HG03064 (cell line): ENCODE results near the gene GPRC5C.

ENCODE experiments used
- ATAC-seq: cut with Tn5 transposase; IDR thresholded peaks from one replicate; pipeline ENCODE4 v1.9.1; 2021; ENCODE audit warnings: low read depth; ENCODE audit not compliant: unreplicated experiment

GPRC5C gene

GRCh38 chr17:74431568-74432423, at the start of gene GPRC5C:
Gene GPRC5C, plus strand, starts transcription at chr17:74432088. Its CDS starts 7,689 bp downstream, at chr17:74439777.
- ATAC-seq = no peak

- ATAC-seq = no peak
These were observed 48.7 kb upstream of the GPRC5C start for GRCh38 chr17:74383141-74383540.

- ATAC-seq = no peak
These were observed 46.7 kb upstream of the GPRC5C start for GRCh38 chr17:74385201-74385600.

GRCh38 chr17:74386386-74386785, 45.5 kb upstream of the GPRC5C start:
- no peak for ATAC-seq

GRCh38 chr17:74387365-74388218, 44.3 kb upstream of the GPRC5C start:
- no peak for ATAC-seq

- no peak for ATAC-seq
These were observed 42.7 kb upstream of the GPRC5C start for GRCh38 chr17:74389084-74389753.

- no peak for ATAC-seq
These were observed 41.8 kb upstream of the GPRC5C start for GRCh38 chr17:74389937-74390679.

GRCh38 chr17:74390680-74391653, 40.9 kb upstream of the GPRC5C start:
- ATAC-seq = no peak

GRCh38 chr17:74391771-74392170, 40.1 kb upstream of the GPRC5C start:
- no peak for ATAC-seq

- no peak for ATAC-seq
These were observed 39.0 kb upstream of the GPRC5C start for GRCh38 chr17:74392848-74393247.

- ATAC-seq = no peak
These were observed 38.4 kb upstream of the GPRC5C start for GRCh38 chr17:74393346-74393942.

GRCh38 chr17:74394275-74394950, 37.5 kb upstream of the GPRC5C start:
- ATAC-seq = no peak

GRCh38 chr17:74394977-74395376, 36.9 kb upstream of the GPRC5C start:
- no peak for ATAC-seq

- no peak for ATAC-seq
These were observed 35.3 kb upstream of the GPRC5C start for GRCh38 chr17:74396567-74396966.

GRCh38 chr17:74402048-74402447, 29.8 kb upstream of the GPRC5C start:
- no peak for ATAC-seq

- ATAC-seq = no peak
These were observed 28.3 kb upstream of the GPRC5C start for GRCh38 chr17:74403512-74404137.

GRCh38 chr17:74404218-74404617, 27.7 kb upstream of the GPRC5C start:
- ATAC-seq = no peak

GRCh38 chr17:74404789-74405188, 27.1 kb upstream of the GPRC5C start:
- ATAC-seq = no peak
